Breast epithelium (tissue), 3 donors: ENCODE measurements around the gene NCKAP5.

Experiments used
- CTCF ChIP-seq, 3 donors: fragments of 450-650 bp; IDR thresholded peaks; one replicate each; pipeline ENCODE4 v1.5.1; 2016 to 2017; ENCODE audit warnings: antibody characterized with exemption in 3 of 3, mild to moderate bottlenecking in 3 of 3, moderate library complexity in 3 of 3
- POLR2A ChIP-seq: fragments of 450-650 bp; IDR thresholded peaks from one replicate; pipeline ENCODE4 v1.6.1; 2016; ENCODE audit warnings: antibody characterized with exemption, mild to moderate bottlenecking, moderate library complexity

DNA sequence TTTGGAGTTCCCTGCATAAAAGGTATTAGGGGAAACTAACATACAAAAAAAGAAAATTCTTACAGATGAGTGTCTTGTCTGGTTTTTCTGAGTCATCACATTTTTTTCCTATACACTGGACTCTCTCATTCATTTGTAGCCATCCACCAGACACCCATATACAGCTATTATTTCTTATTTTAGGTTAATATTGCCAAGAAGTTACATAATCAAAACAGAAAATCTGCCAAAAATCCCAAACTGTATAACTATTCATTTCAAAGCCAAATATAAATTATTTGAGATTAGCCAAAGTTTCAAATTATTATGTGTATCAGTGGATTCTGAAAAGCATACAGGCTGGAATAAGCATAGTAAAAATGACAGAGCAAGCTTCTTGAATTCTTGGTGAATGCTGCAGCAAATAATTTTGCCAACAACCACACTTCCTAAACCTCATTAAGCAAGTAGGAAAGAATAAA, 191.2 kb downstream of the NCKAP5 start:
- TF ChIP-seq CTCF (IDR thresholded peaks at IDR 0.05): no peak
- no peak for TF ChIP-seq POLR2A
